ENCODE data around the gene SOD1. TPM values are rescaled to one million over a fixed set of nuclear protein-coding genes. Genes with fewer than 3 reads are reported as not detected.
A peak's percentile ranks its signal among the peaks of the same experiment; 100 is the strongest.

The SOD1 gene
- total and polyA plus RNA-seq, 10 of the 15 experiments (the other 5 are each of a cell fraction or from before 2014, with no cell fraction given), result 171 to 710 (median 313) TPM

GRCh38 chr21:31666445-31667010 is 7.0 kb downstream of the SOD1 start:
- DNase-seq (ENCODE audit: low read depth, low spot score) (no peak), ATAC-seq (peak; percentile 40), FAIRE-seq (no peak)
- no peak overlapping the region for H3K4me3 ChIP-seq
- in situ Hi-C loops (cut with MboI) (no loop called here), intact Hi-C loops (cut with micrococcal nuclease; ENCODE audit: unreplicated experiment) (no loop called here)
- H3K27ac ChIP-seq (ENCODE audit: control insufficient read depth, insufficient read depth), result no peak overlapping the region
- H3K4me2 ChIP-seq (ENCODE audit: control insufficient read depth, insufficient read depth), result peak overlapping the region; percentile 7; the same call in 1 of the 2 replicates
- H4K20me1 ChIP-seq (ENCODE audit: control insufficient read depth, insufficient read depth), result no peaks in the 10 kb centered on the region
- ChIA-PET POLR2A (interaction anchor here (1.0 kb wide), 1 partner anchor 32 kb away, joined by 9 read pairs; no protein-coding TSS in a partner anchor), CTCF (interaction anchor here (1.6 kb wide), 1 partner anchor 119 kb away, joined by 4 read pairs; no protein-coding TSS in a partner anchor), RAD21 (ENCODE audit: unreplicated experiment) (interaction anchor here (0.7 to 1.2 kb wide), 2 partner anchors 19 to 39 kb away, joined by 3 read pairs; no protein-coding TSS in a partner anchor), SMC1A (ENCODE audit: uncharacterized antibody, unreplicated experiment) (interaction anchor here (0.9 to 1.0 kb wide), 3 partner anchors 14 to 43 kb away, joined by 3 to 4 read pairs (median 3); no protein-coding TSS in a partner anchor)
- WGBS (ENCODE audit: insufficient coverage, insufficient replicate concordance, low lambda C conversion rate, missing lambda C conversion rate), result 58% methylated on average over 5 of the region's 5 CpGs
- peaks cover 27% of the 10 kb centered on the region for H3K79me2 ChIP-seq (ENCODE audit: control insufficient read depth, insufficient read depth, low read length)
- peaks cover 3 to 31% of the 10 kb centered on the region in 2 experiments; a peak in 3 of 4 replicates for H3K36me3 ChIP-seq (ENCODE audit: control insufficient read depth in 2 of 2, insufficient read depth in 2 of 2, low read length in 1 of 2)
- peaks cover 17% of the 10 kb centered on the region for H3K4me1 ChIP-seq (ENCODE audit: control insufficient read depth, insufficient read depth, low read length)
- no TSS peak for BruUV-seq (replicated peaks)
- H3K27me3 ChIP-seq (replicated peaks in 1 of 2; ENCODE audit: control insufficient read depth in 2 of 2, insufficient read depth in 2 of 2, low read length in 1 of 2), result no peaks in the 10 kb centered on the region
- no peaks in the 10 kb centered on the region for H3K9me3 ChIP-seq (replicated peaks; ENCODE audit: control insufficient read depth, insufficient read depth, low read length)
- no peak overlapping the region for H2AFZ ChIP-seq (ENCODE audit: control insufficient read depth, low read depth, low read length)
- TF ChIP-seq SRF (IDR thresholded peaks at IDR 0.05; ENCODE audit: low read depth in 2 of 2, low read length in 2 of 2) (no peak), EED (IDR thresholded peaks at IDR 0.05; ENCODE audit: low read depth) (0 out of 2 replicates have a peak, but pooled peaks have one; percentile 40), ATF7 (IDR thresholded peaks at IDR 0.05; ENCODE audit: low read depth) (no peak), JUNB (IDR thresholded peaks at IDR 0.05) (peak; percentile 41), RBBP5 (conservative IDR thresholded peaks at IDR 0.05) (no peak)
- no peak overlapping the region for H3K9ac ChIP-seq (ENCODE audit: control insufficient read depth, insufficient read depth, low read length)

- H3K4me3 ChIP-seq, result no peak overlapping the region
- RAD21 ChIA-PET (ENCODE audit: unreplicated experiment), result interaction anchor here (0.7 to 1.2 kb wide), 2 partner anchors 19 to 40 kb away, joined by 3 read pairs; no protein-coding TSS in a partner anchor
- POLR2A ChIA-PET, result no interaction called here
- BruUV-seq (replicated peaks), result no TSS peak
- H3K27ac ChIP-seq (ENCODE audit: control insufficient read depth, insufficient read depth), result no peak overlapping the region
- FAIRE-seq, result no peak
- no peaks in the 10 kb centered on the region for H3K9me3 ChIP-seq (replicated peaks; ENCODE audit: control insufficient read depth, insufficient read depth, low read length)
- WGBS (ENCODE audit: insufficient coverage, insufficient replicate concordance, low lambda C conversion rate, missing lambda C conversion rate), result 74% methylated on average over 5 of the region's 5 CpGs
- CTCF ChIA-PET, result interaction anchor here (1.6 kb wide), 1 partner anchor 119 kb away, joined by 4 read pairs; no protein-coding TSS in a partner anchor
- no peak overlapping the region for H3K9ac ChIP-seq (ENCODE audit: control insufficient read depth, insufficient read depth, low read length)
- in situ Hi-C loops (cut with MboI) (no loop called here), intact Hi-C loops (cut with micrococcal nuclease; ENCODE audit: unreplicated experiment) (no loop called here)
- H3K4me2 ChIP-seq (ENCODE audit: control insufficient read depth, insufficient read depth), result no peak overlapping the region
- peaks cover 21% of the 10 kb centered on the region for H3K79me2 ChIP-seq (ENCODE audit: control insufficient read depth, insufficient read depth, low read length)
- peaks cover 17% of the 10 kb centered on the region for H3K4me1 ChIP-seq (ENCODE audit: control insufficient read depth, insufficient read depth, low read length)
- ATAC-seq, result no peak
- H4K20me1 ChIP-seq (ENCODE audit: control insufficient read depth, insufficient read depth), result no peaks in the 10 kb centered on the region
- no peak for TF ChIP-seq EP300 (IDR thresholded peaks at IDR 0.05; ENCODE audit: borderline replicate concordance in 1 of 2, control insufficient read depth in 1 of 2, low read depth in 2 of 2, low read length in 2 of 2)
- peak; percentile 43; the same call in 1 of the 2 replicates for TF ChIP-seq CREM (IDR thresholded peaks at IDR 0.05; ENCODE audit: low read depth)
- TF ChIP-seq CREB1 (IDR thresholded peaks at IDR 0.05; ENCODE audit: low read depth), result peak; percentile 47; the same call in 1 of the 2 replicates
- TF ChIP-seq ATF2 (IDR thresholded peaks at IDR 0.05; ENCODE audit: low read length), result 0 out of 2 replicates have a peak, but pooled peaks have one; percentile 5
- no peaks in the 10 kb centered on the region for H3K27me3 ChIP-seq (replicated peaks in 1 of 2; ENCODE audit: control insufficient read depth in 2 of 2, insufficient read depth in 2 of 2, low read length in 1 of 2)
- SMC1A ChIA-PET (ENCODE audit: uncharacterized antibody, unreplicated experiment), result interaction anchor here (0.9 to 1.0 kb wide), 3 partner anchors 13 to 42 kb away, joined by 3 to 4 read pairs (median 3); no protein-coding TSS in a partner anchor
- DNase-seq (ENCODE audit: low read depth, low spot score), result no peak
- H3K36me3 ChIP-seq (ENCODE audit: control insufficient read depth in 2 of 2, insufficient read depth in 2 of 2, low read length in 1 of 2), result peaks cover 3 to 31% of the 10 kb centered on the region in 2 experiments; a peak in 3 of 4 replicates
- H2AFZ ChIP-seq (ENCODE audit: control insufficient read depth, low read depth, low read length), result no peak overlapping the region
These were observed 7.6 kb downstream of the SOD1 start for GRCh38 chr21:31667132-31667531.

Data from GM12878 (cell line).